H9 (cell line): Measurements from ENCODE around the gene CWC27. TPM values are rescaled to one million over a fixed set of nuclear protein-coding genes. Genes with fewer than 3 reads are reported as not detected.
A peak's percentile ranks its signal among the peaks of the same experiment; 100 is the strongest.

Experiments
- DNase-seq: peaks from one replicate; pipeline ENCODE4 v3.0.0-alpha.2; 2017
- H2AFZ ChIP-seq: one replicate; pipeline ENCODE4 v1.6.1; 2013; ENCODE audit warnings: mild to moderate bottlenecking, low read length, control low read depth, moderate library complexity
- H2AK5ac ChIP-seq: 2 replicates; pipeline ENCODE4 v1.6.1; 2013; ENCODE audit warnings: low read length, control low read depth, mixed read lengths; ENCODE audit not compliant: insufficient read length
- H2BK120ac ChIP-seq: one replicate; pipeline ENCODE4 v1.6.1; 2013; ENCODE audit warnings: low read depth, mild to moderate bottlenecking, low read length, control low read depth, inconsistent platforms; ENCODE audit not compliant: poor library complexity, severe bottlenecking
- H2BK12ac ChIP-seq: 2 replicates; pipeline ENCODE4 v1.6.1; 2013; ENCODE audit warnings: low read length, control low read depth, mixed read lengths, low read depth; ENCODE audit not compliant: insufficient read length
- H2BK15ac ChIP-seq: 2 replicates; pipeline ENCODE4 v1.6.1; 2013; ENCODE audit warnings: low read depth, low read length, control low read depth
- H2BK20ac ChIP-seq: one replicate; pipeline ENCODE4 v1.6.1; 2013; ENCODE audit warnings: low read depth, mild to moderate bottlenecking, low read length, control low read depth, inconsistent platforms; ENCODE audit not compliant: poor library complexity, severe bottlenecking
- H2BK5ac ChIP-seq: 2 replicates; pipeline ENCODE4 v1.6.1; 2013; ENCODE audit warnings: low read length, control low read depth, mixed read lengths; ENCODE audit not compliant: insufficient read length
- H3K14ac ChIP-seq: 2 replicates; pipeline ENCODE4 v1.6.1; 2013; ENCODE audit warnings: low read length, control low read depth; ENCODE audit not compliant: insufficient read depth
- H3K18ac ChIP-seq: 2 replicates; pipeline ENCODE4 v1.6.1; 2013; ENCODE audit warnings: low read depth, mild to moderate bottlenecking, mixed read lengths, low read length, control low read depth; ENCODE audit not compliant: insufficient read length
- H3K23ac ChIP-seq: 2 replicates; pipeline ENCODE4 v1.6.1; 2013; ENCODE audit warnings: low read length, control low read depth, mixed read lengths, low read depth; ENCODE audit not compliant: insufficient read length
- H3K23me2 ChIP-seq: 2 replicates; pipeline ENCODE4 v1.6.1; 2013; ENCODE audit warnings: low read depth, mild to moderate bottlenecking, mixed read lengths, low read length, control low read depth; ENCODE audit not compliant: insufficient read length, poor library complexity, severe bottlenecking
- H3K27ac ChIP-seq: 2 replicates; pipeline ENCODE4 v1.5.1; 2013; ENCODE audit warnings: low read length, control low read depth, mixed read lengths, low read depth; ENCODE audit not compliant: insufficient read length
- H3K27me3 ChIP-seq: 2 replicates; pipeline ENCODE4 v1.6.1; 2013; ENCODE audit warnings: low read length, control low read depth, inconsistent platforms; ENCODE audit not compliant: insufficient read depth
- H3K4ac ChIP-seq: 2 replicates; pipeline ENCODE4 v1.6.1; 2013; ENCODE audit warnings: low read depth, mild to moderate bottlenecking, control low read depth, inconsistent platforms, low read length, moderate library complexity
- H3K4me1 ChIP-seq: 2 replicates; pipeline ENCODE4 v1.6.1; 2013; ENCODE audit warnings: low read length, control low read depth, inconsistent platforms; ENCODE audit not compliant: insufficient read depth
- H3K4me2 ChIP-seq: 2 replicates; pipeline ENCODE4 v1.6.1; 2013; ENCODE audit warnings: low read length, control low read depth, mixed read lengths; ENCODE audit not compliant: insufficient read length, insufficient read depth
- H3K56ac ChIP-seq: 2 replicates; pipeline ENCODE4 v1.6.1; 2013; ENCODE audit warnings: low read depth, mild to moderate bottlenecking, mixed read lengths, low read length, control low read depth; ENCODE audit not compliant: insufficient read length
- H3K79me1 ChIP-seq: 2 replicates; pipeline ENCODE4 v1.6.1; 2013; ENCODE audit warnings: low read depth, mild to moderate bottlenecking, moderate library complexity, low read length, control low read depth, inconsistent platforms; ENCODE audit not compliant: insufficient read depth, poor library complexity, severe bottlenecking
- H3K79me2 ChIP-seq: 2 replicates; pipeline ENCODE4 v1.6.1; 2013; ENCODE audit warnings: low read length, control low read depth, inconsistent platforms; ENCODE audit not compliant: insufficient read depth
- H3K9ac ChIP-seq: 2 replicates; pipeline ENCODE4 v1.6.1; 2013; ENCODE audit warnings: low read length, control low read depth, mixed read lengths; ENCODE audit not compliant: insufficient read length; ENCODE audit errors: extremely low read depth
- H3K9me3 ChIP-seq: one replicate; pipeline ENCODE4 v1.6.1; 2013; ENCODE audit warnings: low read depth, low read length, inconsistent platforms; ENCODE audit not compliant: control insufficient read depth
- H3T11ph ChIP-seq: one replicate; pipeline ENCODE4 v1.6.1; 2013; ENCODE audit warnings: mild to moderate bottlenecking, low read length, control low read depth, inconsistent platforms
- H4K20me1 ChIP-seq: one replicate; pipeline ENCODE4 v1.6.1; 2013; ENCODE audit not compliant: control insufficient read depth, insufficient read length, insufficient read depth
- H4K5ac ChIP-seq: 2 replicates; pipeline ENCODE4 v1.6.1; 2013; ENCODE audit warnings: low read depth, mild to moderate bottlenecking, mixed read lengths, low read length, control low read depth; ENCODE audit not compliant: insufficient read length
- H4K8ac ChIP-seq: replicated peaks from 2 replicates; pipeline ENCODE4 v1.6.1; 2013; ENCODE audit warnings: low read length, control low read depth, mixed read lengths, low read depth; ENCODE audit not compliant: insufficient read length
- H4K91ac ChIP-seq: 2 replicates; pipeline ENCODE4 v1.6.1; 2013; ENCODE audit warnings: low read depth, mild to moderate bottlenecking, moderate library complexity, mixed read lengths, low read length, control low read depth; ENCODE audit not compliant: insufficient read length
- H3K27ac Mint-ChIP-seq, 3 experiments: 2 replicates in 2 of 3; 3 replicates in 1 of 3; pipeline ENCODE4 v1.8.0; 2020 to 2021; ENCODE audit warnings: mixed read lengths in 3 of 3, mild to moderate bottlenecking in 1 of 3, moderate library complexity in 1 of 3
- H3K27me3 Mint-ChIP-seq: 2 replicates; pipeline ENCODE4 v1.8.0; 2021; ENCODE audit warnings: low read depth, mild to moderate bottlenecking, moderate library complexity, mixed read lengths
- H3K36me3 Mint-ChIP-seq, 3 experiments: 2 replicates in 2 of 3; 3 replicates in 1 of 3; pipeline ENCODE4 v1.8.0; 2020 to 2021; ENCODE audit warnings: low read depth in 3 of 3, mixed read lengths in 3 of 3; ENCODE audit not compliant: insufficient read depth in 1 of 3
- H3K4me1 Mint-ChIP-seq, 2 experiments: 2 replicates each; pipeline ENCODE4 v1.8.0; 2020; ENCODE audit warnings: mixed read lengths in 2 of 2
- H3K4me3 Mint-ChIP-seq, 2 experiments: 2 replicates in 1 of 2; 3 replicates in 1 of 2; pipeline ENCODE4 v1.8.0; 2020 to 2021; ENCODE audit warnings: mild to moderate bottlenecking in 2 of 2, mixed read lengths in 2 of 2, moderate library complexity in 1 of 2
- H3K9me3 Mint-ChIP-seq, 2 experiments: 2 replicates in 1 of 2; 3 replicates in 1 of 2; pipeline ENCODE4 v1.8.0; 2020; ENCODE audit warnings: mild to moderate bottlenecking in 2 of 2, mixed read lengths in 2 of 2, moderate library complexity in 1 of 2
- CTCF ChIP-seq: fragments of 200-600 bp; sonication (generic); conservative IDR thresholded peaks from 3 replicates; pipeline ENCODE4 v1.8.0; 2021; ENCODE audit warnings: antibody characterized with exemption, mild to moderate bottlenecking
- WGBS: extraction: QIAGEN DNeasy Blood & Tissue Kit; methylation state at CpG from one replicate; pipeline ENCODE4 v1.1.7; 2013; ENCODE audit warnings: missing lambda C conversion rate, low lambda C conversion rate, mixed read lengths; ENCODE audit not compliant: insufficient read length; ENCODE audit errors: extremely low coverage; 5-methylcytosine and 5-hydroxymethylcytosine counted together
- total RNA-seq: library from RNA; stranded (reverse); gene quantifications from 2 replicates; pipeline ENCODE4 v1.2.1, GENCODE V29; 2021

CWC27 gene
- total RNA-seq, 1 experiment from 2014 or later = 41.9 TPM

- Histone ChIP-seq H2AFZ (no peak overlapping the region), H2BK5ac (no peak overlapping the region), H3K79me2 (no peaks in the 10 kb centered on the region), H3K56ac (no peak overlapping the region), H4K5ac (no peak overlapping the region), H2BK12ac (no peak overlapping the region), H4K8ac (no peak overlapping the region), H3K79me1 (no peaks in the 10 kb centered on the region), H3K23ac (no peak overlapping the region), H3T11ph (no peak overlapping the region), H4K20me1 (no peaks in the 10 kb centered on the region), H3K4me2 (no peak overlapping the region), H2AK5ac (no peak overlapping the region), H2BK120ac (no peak overlapping the region), H3K4me1 (no peaks in the 10 kb centered on the region), H3K18ac (no peak overlapping the region), H3K9me3 (no peaks in the 10 kb centered on the region), H3K14ac (no peak overlapping the region), H3K27ac (no peak overlapping the region), H2BK20ac (no peak overlapping the region), H3K27me3 (no peaks in the 10 kb centered on the region), H2BK15ac (no peak overlapping the region), H4K91ac (no peak overlapping the region), H3K4ac (no peak overlapping the region), H3K9ac (no peak overlapping the region), H3K23me2 (no peaks in the 10 kb centered on the region)
- Mint-ChIP-seq H3K27ac (peak overlapping the region in 2 of 3 experiments; percentile 35 to 76; a peak in 3 of 7 replicates), H3K9me3 (no peaks in the 10 kb centered on the region; a peak in 1 of 5 replicates), H3K27me3 (no peaks in the 10 kb centered on the region), H3K4me1 (peaks cover 15 to 16% of the 10 kb centered on the region in 2 experiments), H3K36me3 (peaks cover 0 to 10% (median 4%) of the 10 kb centered on the region in 3 experiments; a peak in 4 of 7 replicates), H3K4me3 (no peak overlapping the region)
- no peak for DNase-seq
- WGBS = no CpG with 5 or more reads among the region's 2 CpGs
- no peak for TF ChIP-seq CTCF
Measured at GRCh38 chr5:64834037-64834436, 65.3 kb downstream of the CWC27 start.
